WTC11 (cell line): ENCODE data around the gene RETREG3. TPM values are rescaled to one million over a fixed set of nuclear protein-coding genes. Genes with fewer than 3 reads are reported as not detected.

Experiments used
- ATAC-seq: fragments of 200-7000 bp; cut with Tn5 transposase; 2 replicates; pipeline ENCODE4 v1.10.0; 2021; ENCODE audit warnings: mild to moderate bottlenecking, moderate library complexity
- CTCF ChIA-PET: fragments of 300-600 bp; sonication (Branson Sonifier 250); formaldehyde crosslinking; loops from one replicate; lab custom pipeline; 2021; ENCODE audit warnings: antibody characterized with exemption; lab: Charles Lee
- POLR2A ChIA-PET: fragments of 350-600 bp; sonication (Branson Sonifier 250); formaldehyde crosslinking; loops from one replicate; lab custom pipeline; 2021; ENCODE audit warnings: antibody characterized with exemption; lab: Charles Lee
- DNase-seq: peaks from one replicate; pipeline ENCODE4 v3.0.0; 2021; ENCODE audit warnings: low spot score
- H3K27ac Mint-ChIP-seq: 2 replicates; pipeline ENCODE4 v1.8.0; 2021; ENCODE audit warnings: mixed read lengths
- H3K27me3 Mint-ChIP-seq: 2 replicates; pipeline ENCODE4 v1.8.0; 2021; ENCODE audit warnings: low read depth, mild to moderate bottlenecking, moderate library complexity, mixed read lengths
- H3K36me3 Mint-ChIP-seq: 2 replicates; pipeline ENCODE4 v1.8.0; 2021; ENCODE audit warnings: mixed read lengths
- H3K4me1 Mint-ChIP-seq: 2 replicates; pipeline ENCODE4 v1.8.0; 2022; ENCODE audit warnings: mixed read lengths
- H3K4me3 Mint-ChIP-seq: 2 replicates; pipeline ENCODE4 v1.8.0; 2021; ENCODE audit warnings: mild to moderate bottlenecking, moderate library complexity, mixed read lengths
- H3K9me3 Mint-ChIP-seq: 2 replicates; pipeline ENCODE4 v1.8.0; 2021; ENCODE audit warnings: mixed read lengths
- AR ChIP-seq: fragments of 250-450 bp; sonication (Bioruptor Pico); IDR thresholded peaks from 2 replicates; pipeline ENCODE4 v1.9.0; 2021; ENCODE audit warnings: mild to moderate bottlenecking
- CREM ChIP-seq: sonication (generic); formaldehyde crosslinking; IDR thresholded peaks from 2 replicates; pipeline ENCODE4 v1.8.1; 2022; ENCODE audit warnings: mild to moderate bottlenecking, missing genetic modification reagents, moderate library complexity
- E2F1 ChIP-seq: sonication (generic); formaldehyde crosslinking; IDR thresholded peaks from 2 replicates; pipeline ENCODE4 v1.8.0; 2022; ENCODE audit warnings: mild to moderate bottlenecking, missing genetic modification reagents
- E2F4 ChIP-seq: sonication (generic); formaldehyde crosslinking; IDR thresholded peaks from 2 replicates; pipeline ENCODE4 v1.8.1; 2022; ENCODE audit warnings: low read depth, mild to moderate bottlenecking, moderate library complexity, missing genetic modification reagents, borderline replicate concordance
- ETV6 ChIP-seq: sonication (generic); formaldehyde crosslinking; IDR thresholded peaks from 2 replicates; pipeline ENCODE4 v1.8.1; 2022; ENCODE audit warnings: mild to moderate bottlenecking, missing genetic modification reagents
- FOXP1 ChIP-seq: sonication (generic); formaldehyde crosslinking; IDR thresholded peaks from 2 replicates; pipeline ENCODE4 v1.8.0; 2022; ENCODE audit warnings: missing genetic modification reagents, mild to moderate bottlenecking, moderate library complexity, borderline replicate concordance
- MXD4 ChIP-seq: fragments of 250-450 bp; sonication (Bioruptor Pico); IDR thresholded peaks from 2 replicates; pipeline ENCODE4 v1.8.0; 2021; ENCODE audit warnings: mild to moderate bottlenecking, moderate library complexity, borderline replicate concordance
- NFYB ChIP-seq: sonication (generic); formaldehyde crosslinking; conservative IDR thresholded peaks from 2 replicates; pipeline ENCODE4 v1.8.0; 2022; ENCODE audit warnings: low read depth, missing genetic modification reagents
- NR3C1 ChIP-seq: sonication (generic); formaldehyde crosslinking; conservative IDR thresholded peaks from 2 replicates; pipeline ENCODE4 v1.8.1; 2023; ENCODE audit warnings: low read depth, mild to moderate bottlenecking, missing genetic modification reagents
- RELA ChIP-seq: sonication (generic); formaldehyde crosslinking; IDR thresholded peaks from 2 replicates; pipeline ENCODE4 v1.8.1; 2022; ENCODE audit warnings: missing genetic modification reagents, mild to moderate bottlenecking, borderline replicate concordance
- RORB ChIP-seq: fragments of 250-450 bp; sonication (Bioruptor Pico); IDR thresholded peaks from 2 replicates; pipeline ENCODE4 v1.9.0; 2021; ENCODE audit warnings: mild to moderate bottlenecking
- SOX15 ChIP-seq: fragments of 250-450 bp; sonication (Bioruptor Pico); IDR thresholded peaks from 2 replicates; pipeline ENCODE4 v1.9.0; 2021; ENCODE audit warnings: mild to moderate bottlenecking
- TEAD4 ChIP-seq: sonication (generic); formaldehyde crosslinking; IDR thresholded peaks from 2 replicates; pipeline ENCODE4 v1.8.0; 2022; ENCODE audit warnings: mild to moderate bottlenecking, missing genetic modification reagents
- TP53 ChIP-seq: sonication (generic); formaldehyde crosslinking; IDR thresholded peaks from 2 replicates; pipeline ENCODE4 v1.8.1; 2023; ENCODE audit warnings: mild to moderate bottlenecking, missing genetic modification reagents
- ZBTB43 ChIP-seq: sonication (generic); formaldehyde crosslinking; IDR thresholded peaks from 2 replicates; pipeline ENCODE4 v1.8.1; 2023; ENCODE audit warnings: mild to moderate bottlenecking, missing genetic modification reagents
- ZMAT4 ChIP-seq: fragments of 250-450 bp; sonication (Bioruptor Pico); IDR thresholded peaks from 2 replicates; pipeline ENCODE4 v1.9.0; 2021; ENCODE audit warnings: mild to moderate bottlenecking
- ZNF416 ChIP-seq: fragments of 250-450 bp; sonication (Bioruptor Pico); IDR thresholded peaks from 2 replicates; pipeline ENCODE4 v1.9.0; 2021; ENCODE audit warnings: mild to moderate bottlenecking, inconsistent platforms
- ZNF671 ChIP-seq: fragments of 250-450 bp; sonication (Bioruptor Pico); IDR thresholded peaks from 2 replicates; pipeline ENCODE4 v1.8.0; 2021; ENCODE audit warnings: mild to moderate bottlenecking
- total RNA-seq: library from RNA; stranded (reverse); gene quantifications from 3 replicates; pipeline ENCODE4 v1.2.3, GENCODE V29; 2021
- TF ChIP-seq, protein P1 (sequence below): sonication (generic); formaldehyde crosslinking; conservative IDR thresholded peaks from 2 replicates; pipeline ENCODE4 v1.8.1; 2022; ENCODE audit warnings: mild to moderate bottlenecking, missing genetic modification reagents
- TF ChIP-seq, protein P2 (sequence below): fragments of 250-450 bp; sonication (Bioruptor Pico); IDR thresholded peaks from 2 replicates; pipeline ENCODE4 v1.8.0; 2021; ENCODE audit warnings: mild to moderate bottlenecking

The RETREG3 gene
- total RNA-seq, 1 experiment from 2014 or later: 40.4 TPM

DNA sequence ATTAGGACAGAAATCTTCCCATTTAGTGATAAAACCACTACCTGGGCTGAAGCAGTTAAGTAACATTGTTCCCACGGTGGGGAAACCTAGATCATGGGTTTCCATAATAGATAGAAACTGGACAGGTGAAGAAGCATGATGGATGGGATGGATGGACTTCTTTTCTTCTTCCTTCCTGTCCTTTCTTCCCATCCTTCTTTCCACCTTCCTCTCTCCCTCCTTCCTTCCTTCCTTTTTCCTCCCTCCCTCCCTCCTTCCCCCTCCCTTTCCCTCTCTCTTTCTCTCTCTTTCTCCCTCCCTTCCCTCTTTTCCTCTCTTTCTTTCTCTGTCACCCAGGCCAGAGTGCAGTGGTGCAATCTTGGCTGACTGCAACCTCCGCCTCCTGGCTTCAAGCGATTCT, 34.7 kb downstream of the RETREG3 start (continued):
- no peak for TF ChIP-seq E2F1
- TF ChIP-seq E2F4 (CRISPR knock-in tag): no peak
- TF ChIP-seq, protein P1, sequence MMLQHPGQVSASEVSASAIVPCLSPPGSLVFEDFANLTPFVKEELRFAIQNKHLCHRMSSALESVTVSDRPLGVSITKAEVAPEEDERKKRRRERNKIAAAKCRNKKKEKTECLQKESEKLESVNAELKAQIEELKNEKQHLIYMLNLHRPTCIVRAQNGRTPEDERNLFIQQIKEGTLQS: no peak
- TF ChIP-seq ETV6 (CRISPR knock-in tag): no peak
- TF ChIP-seq SOX15 (CRISPR knock-in tag): no peak
- no peak for TF ChIP-seq CREM (CRISPR knock-in tag)
- no peak for TF ChIP-seq ZMAT4 (CRISPR knock-in tag)

GRCh38 chr17:42573095-42573494, 36.1 kb downstream of the RETREG3 start:
- Mint-ChIP-seq H3K4me3 (no peak overlapping the region), H3K4me1 (peaks cover 16% of the 10 kb centered on the region), H3K27me3 (no peaks in the 10 kb centered on the region), H3K27ac (no peak overlapping the region; the same call in 1 of the 2 replicates), H3K9me3 (no peaks in the 10 kb centered on the region), H3K36me3 (peaks cover 52% of the 10 kb centered on the region)
- no peak for ATAC-seq
- ChIA-PET POLR2A (no interaction called here), CTCF (interaction anchor here (0.8 kb wide), 1 partner anchor 25 kb away, joined by 3 read pairs; no protein-coding TSS in a partner anchor)
- no peak for DNase-seq
- TF ChIP-seq NFYB (CRISPR knock-in tag) (no peak), AR (CRISPR knock-in tag) (no peak), NR3C1 (no peak), ETV6 (CRISPR knock-in tag) (no peak), TP53 (CRISPR knock-in tag) (no peak), FOXP1 (no peak), TEAD4 (CRISPR knock-in tag) (no peak), RELA (CRISPR knock-in tag) (no peak), RORB (CRISPR knock-in tag) (no peak)
- TF ChIP-seq, protein P2, sequence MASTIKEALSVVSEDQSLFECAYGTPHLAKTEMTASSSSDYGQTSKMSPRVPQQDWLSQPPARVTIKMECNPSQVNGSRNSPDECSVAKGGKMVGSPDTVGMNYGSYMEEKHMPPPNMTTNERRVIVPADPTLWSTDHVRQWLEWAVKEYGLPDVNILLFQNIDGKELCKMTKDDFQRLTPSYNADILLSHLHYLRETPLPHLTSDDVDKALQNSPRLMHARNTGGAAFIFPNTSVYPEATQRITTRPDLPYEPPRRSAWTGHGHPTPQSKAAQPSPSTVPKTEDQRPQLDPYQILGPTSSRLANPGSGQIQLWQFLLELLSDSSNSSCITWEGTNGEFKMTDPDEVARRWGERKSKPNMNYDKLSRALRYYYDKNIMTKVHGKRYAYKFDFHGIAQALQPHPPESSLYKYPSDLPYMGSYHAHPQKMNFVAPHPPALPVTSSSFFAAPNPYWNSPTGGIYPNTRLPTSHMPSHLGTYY (CRISPR knock-in tag): no peak

DNA sequence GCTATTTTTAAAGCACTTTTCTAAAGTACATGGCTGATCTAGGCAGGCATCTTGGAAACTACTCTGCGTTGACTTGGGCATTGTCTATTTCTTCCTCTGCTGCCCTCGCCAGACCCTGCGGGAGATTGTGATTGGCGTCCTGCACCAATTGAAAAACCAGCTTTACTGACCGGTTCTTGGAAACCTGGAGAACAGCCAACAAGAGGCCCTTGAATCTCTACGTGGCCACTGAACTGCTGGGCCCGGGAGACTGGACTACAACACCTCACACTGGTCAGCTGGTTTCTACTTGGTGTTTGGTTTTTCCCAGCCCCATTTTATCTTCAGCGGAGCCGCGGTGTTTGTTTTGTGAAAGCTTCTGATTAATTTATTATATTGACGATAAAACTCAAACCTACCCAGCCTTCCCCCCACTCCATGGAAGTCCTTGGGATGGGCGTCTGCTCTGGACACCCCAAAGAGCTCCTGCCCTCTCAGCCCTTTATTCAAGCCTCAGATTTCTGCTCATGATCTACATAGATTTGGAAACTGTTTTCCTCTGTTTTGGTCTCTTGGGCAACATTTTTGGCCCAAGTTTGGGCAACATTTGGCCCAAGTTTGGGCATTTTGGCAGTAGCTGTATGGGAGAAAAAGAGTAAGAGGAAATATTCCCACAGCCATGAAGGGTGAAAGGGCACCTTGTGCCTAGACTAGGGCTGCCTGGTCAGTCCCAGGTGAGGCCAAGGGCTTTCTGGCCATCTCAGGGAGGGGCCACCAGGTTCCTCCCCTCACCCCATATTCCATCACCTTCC, 37.5 kb downstream of the RETREG3 start:
- H3K27ac Mint-ChIP-seq: no peak overlapping the region
- H3K36me3 Mint-ChIP-seq: peaks cover 55% of the 10 kb centered on the region
- TF ChIP-seq ZNF671 (no peak), ZMAT4 (CRISPR knock-in tag) (no peak), SOX15 (CRISPR knock-in tag) (no peak), ZBTB43 (CRISPR knock-in tag) (no peak), ZNF416 (no peak), MXD4 (CRISPR knock-in tag) (no peak), NFYB (CRISPR knock-in tag) (no peak)
- ChIA-PET CTCF (no interaction called here), POLR2A (interaction anchor here (0.6 kb wide), 1 partner anchor 56 kb away, joined by 3 read pairs; no protein-coding TSS in a partner anchor)
- H3K9me3 Mint-ChIP-seq: no peaks in the 10 kb centered on the region
- H3K4me1 Mint-ChIP-seq: peaks cover 15% of the 10 kb centered on the region
- ATAC-seq (no peak), DNase-seq (no peak)
- no peak overlapping the region for H3K4me3 Mint-ChIP-seq
- no peaks in the 10 kb centered on the region for H3K27me3 Mint-ChIP-seq
